Epithelial cell of esophagus (primary cell): Measurements from ENCODE around the gene ANKHD1.

Experiments
- DNase-seq: peaks from one replicate; pipeline ENCODE4 v3.0.0; 2010; ENCODE audit warnings: low read depth
- H3K4me3 ChIP-seq: 2 replicates; pipeline ENCODE4 v1.5.1; 2011; ENCODE audit warnings: mild to moderate bottlenecking, low read length, control low read depth
- TF ChIP-seq, protein P1 (sequence below): IDR thresholded peaks from 2 replicates; pipeline ENCODE4 v1.5.1; 2011; ENCODE audit warnings: low read depth, mild to moderate bottlenecking, low read length, control low read depth, inconsistent platforms; ENCODE audit not compliant: insufficient read depth; ENCODE audit errors: missing control alignments

ANKHD1 gene, protein sequence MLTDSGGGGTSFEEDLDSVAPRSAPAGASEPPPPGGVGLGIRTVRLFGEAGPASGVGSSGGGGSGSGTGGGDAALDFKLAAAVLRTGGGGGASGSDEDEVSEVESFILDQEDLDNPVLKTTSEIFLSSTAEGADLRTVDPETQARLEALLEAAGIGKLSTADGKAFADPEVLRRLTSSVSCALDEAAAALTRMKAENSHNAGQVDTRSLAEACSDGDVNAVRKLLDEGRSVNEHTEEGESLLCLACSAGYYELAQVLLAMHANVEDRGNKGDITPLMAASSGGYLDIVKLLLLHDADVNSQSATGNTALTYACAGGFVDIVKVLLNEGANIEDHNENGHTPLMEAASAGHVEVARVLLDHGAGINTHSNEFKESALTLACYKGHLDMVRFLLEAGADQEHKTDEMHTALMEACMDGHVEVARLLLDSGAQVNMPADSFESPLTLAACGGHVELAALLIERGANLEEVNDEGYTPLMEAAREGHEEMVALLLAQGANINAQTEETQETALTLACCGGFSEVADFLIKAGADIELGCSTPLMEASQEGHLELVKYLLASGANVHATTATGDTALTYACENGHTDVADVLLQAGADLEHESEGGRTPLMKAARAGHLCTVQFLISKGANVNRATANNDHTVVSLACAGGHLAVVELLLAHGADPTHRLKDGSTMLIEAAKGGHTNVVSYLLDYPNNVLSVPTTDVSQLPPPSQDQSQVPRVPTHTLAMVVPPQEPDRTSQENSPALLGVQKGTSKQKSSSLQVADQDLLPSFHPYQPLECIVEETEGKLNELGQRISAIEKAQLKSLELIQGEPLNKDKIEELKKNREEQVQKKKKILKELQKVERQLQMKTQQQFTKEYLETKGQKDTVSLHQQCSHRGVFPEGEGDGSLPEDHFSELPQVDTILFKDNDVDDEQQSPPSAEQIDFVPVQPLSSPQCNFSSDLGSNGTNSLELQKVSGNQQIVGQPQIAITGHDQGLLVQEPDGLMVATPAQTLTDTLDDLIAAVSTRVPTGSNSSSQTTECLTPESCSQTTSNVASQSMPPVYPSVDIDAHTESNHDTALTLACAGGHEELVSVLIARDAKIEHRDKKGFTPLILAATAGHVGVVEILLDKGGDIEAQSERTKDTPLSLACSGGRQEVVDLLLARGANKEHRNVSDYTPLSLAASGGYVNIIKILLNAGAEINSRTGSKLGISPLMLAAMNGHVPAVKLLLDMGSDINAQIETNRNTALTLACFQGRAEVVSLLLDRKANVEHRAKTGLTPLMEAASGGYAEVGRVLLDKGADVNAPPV (N-terminal part only)

DNA sequence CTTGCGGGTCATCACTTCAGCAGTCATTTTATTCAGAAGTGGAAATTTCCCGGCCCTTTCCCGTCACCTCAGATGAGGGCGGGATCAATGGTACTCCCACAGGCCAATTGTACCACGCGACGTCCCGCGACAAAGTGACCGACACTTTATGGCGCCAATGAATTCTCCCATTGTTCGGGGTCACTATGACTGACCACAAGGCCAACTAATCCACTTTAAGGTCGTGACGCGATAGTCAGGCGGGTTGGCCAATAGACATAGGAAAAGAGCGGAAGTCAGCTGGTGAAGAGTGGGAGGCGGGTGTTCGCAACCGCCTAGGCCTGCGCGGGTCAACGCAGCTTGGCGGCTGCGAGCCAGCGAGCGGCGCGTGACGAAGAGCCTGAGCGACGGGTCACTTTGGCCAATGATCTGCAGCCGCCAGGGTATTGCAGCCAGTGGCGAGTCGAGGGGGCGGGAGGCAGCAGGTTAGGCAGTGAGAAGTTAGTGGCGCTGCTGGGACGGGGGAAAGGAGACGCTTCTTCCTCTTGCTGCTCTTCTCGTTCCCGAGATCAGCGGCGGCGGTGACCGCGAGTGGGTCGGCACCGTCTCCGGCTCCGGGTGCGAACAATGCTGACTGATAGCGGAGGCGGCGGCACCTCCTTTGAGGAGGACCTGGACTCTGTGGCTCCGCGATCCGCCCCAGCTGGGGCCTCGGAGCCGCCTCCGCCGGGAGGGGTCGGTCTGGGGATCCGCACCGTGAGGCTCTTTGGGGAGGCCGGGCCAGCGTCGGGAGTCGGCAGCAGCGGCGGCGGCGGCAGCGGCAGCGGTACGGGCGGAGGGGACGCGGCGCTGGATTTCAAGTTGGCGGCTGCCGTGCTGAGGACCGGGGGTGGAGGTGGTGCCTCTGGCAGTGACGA is at the start of gene ANKHD1:
Gene ANKHD1, plus strand, starts transcription at position 472 of the 896 bp plus-strand sequence. Its CDS starts 135 bp downstream, at position 607.
- H3K4me3 ChIP-seq = peak within 1 kb of the TSS; percentile 96
- DNase-seq = peak; percentile 100
- TF ChIP-seq, protein P1, sequence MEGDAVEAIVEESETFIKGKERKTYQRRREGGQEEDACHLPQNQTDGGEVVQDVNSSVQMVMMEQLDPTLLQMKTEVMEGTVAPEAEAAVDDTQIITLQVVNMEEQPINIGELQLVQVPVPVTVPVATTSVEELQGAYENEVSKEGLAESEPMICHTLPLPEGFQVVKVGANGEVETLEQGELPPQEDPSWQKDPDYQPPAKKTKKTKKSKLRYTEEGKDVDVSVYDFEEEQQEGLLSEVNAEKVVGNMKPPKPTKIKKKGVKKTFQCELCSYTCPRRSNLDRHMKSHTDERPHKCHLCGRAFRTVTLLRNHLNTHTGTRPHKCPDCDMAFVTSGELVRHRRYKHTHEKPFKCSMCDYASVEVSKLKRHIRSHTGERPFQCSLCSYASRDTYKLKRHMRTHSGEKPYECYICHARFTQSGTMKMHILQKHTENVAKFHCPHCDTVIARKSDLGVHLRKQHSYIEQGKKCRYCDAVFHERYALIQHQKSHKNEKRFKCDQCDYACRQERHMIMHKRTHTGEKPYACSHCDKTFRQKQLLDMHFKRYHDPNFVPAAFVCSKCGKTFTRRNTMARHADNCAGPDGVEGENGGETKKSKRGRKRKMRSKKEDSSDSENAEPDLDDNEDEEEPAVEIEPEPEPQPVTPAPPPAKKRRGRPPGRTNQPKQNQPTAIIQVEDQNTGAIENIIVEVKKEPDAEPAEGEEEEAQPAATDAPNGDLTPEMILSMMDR = no peak

DNA sequence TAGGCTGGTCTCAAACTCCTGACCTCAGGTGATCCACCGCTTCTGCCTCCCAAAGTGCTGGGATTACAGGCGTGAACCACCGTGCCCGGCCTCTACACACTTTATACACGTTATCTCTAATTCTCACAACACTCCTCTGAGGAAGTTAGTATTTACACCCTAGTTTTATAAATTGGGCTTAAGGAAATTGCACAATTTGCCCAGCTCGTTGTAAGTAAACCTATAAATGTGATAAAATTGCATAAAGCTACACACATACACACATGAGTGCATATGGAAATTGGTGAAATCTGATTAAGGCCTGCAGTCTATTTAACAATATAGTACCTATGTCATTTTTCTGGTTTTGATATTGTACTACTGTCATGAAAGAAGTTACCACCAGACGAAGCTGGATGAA is 46.1 kb upstream of the ANKHD1 start:
- DNase-seq = no peak
- TF ChIP-seq, protein P1 = no peak
- no peak overlapping the region for H3K4me3 ChIP-seq

DNA sequence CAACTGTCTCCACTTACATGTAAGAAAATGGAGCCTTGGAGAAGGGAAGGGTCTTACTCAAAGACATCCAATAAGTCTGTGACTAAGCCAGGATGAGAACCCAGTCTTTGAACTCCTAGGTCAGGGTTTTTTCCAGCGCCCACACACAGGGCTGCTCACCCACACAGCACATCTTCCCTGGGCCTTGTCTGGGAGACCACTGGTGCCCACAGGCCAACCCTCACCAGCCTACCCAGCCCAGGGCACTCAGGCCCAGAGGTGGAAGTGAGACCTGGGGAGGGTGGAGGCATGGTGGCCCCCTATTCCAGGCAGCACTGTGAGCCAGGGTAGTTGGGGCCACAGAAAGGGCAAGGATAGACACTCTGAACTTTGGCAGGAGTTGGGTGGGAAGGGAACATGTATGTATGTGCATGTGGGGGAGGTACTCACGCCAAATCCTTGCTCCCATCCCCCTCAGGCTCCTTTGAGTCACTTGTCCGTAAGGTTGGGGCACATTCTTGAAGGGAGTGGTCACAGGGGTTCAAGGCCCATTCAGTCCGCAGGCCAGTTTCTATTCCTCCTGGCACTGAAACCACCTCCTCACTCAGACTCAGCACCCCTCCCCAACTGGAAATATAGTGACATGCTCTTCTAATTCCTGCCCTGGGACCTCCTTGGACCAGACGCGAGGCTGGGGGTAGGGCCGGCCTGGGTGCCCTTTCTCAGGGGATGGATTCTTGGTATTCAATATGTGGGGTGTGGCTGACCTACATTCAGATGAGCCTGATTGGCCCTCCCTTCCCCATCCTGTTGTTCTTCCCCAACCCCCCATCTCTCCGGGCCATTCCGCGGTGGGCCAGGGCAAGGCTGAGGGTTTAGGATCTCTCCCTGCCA is 44.5 kb upstream of the ANKHD1 start:
- DNase-seq = no peak
- TF ChIP-seq, protein P1 = no peak
- H3K4me3 ChIP-seq = no peak overlapping the region

DNA sequence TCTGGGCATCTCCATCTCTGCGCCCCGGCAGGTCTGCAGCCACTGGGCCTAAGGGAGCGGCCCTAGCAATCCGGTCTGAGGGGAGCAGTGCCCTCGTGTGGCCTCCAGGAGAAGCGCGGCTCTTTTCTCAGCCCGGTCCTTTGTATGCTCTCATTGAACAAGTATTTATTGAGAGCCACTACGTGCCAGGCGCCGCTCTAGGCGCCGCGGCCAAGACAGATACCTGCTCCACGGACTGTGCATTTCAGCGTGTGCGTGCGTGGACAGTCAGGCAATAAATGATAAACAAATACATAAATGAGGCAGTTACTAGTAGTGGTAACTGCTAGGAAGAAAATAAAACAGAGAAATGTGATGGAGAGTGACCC is 43.9 kb upstream of the ANKHD1 start:
- DNase-seq = peak; percentile 88
- TF ChIP-seq, protein P1 = peak; percentile 91
- no peak overlapping the region for H3K4me3 ChIP-seq

DNA sequence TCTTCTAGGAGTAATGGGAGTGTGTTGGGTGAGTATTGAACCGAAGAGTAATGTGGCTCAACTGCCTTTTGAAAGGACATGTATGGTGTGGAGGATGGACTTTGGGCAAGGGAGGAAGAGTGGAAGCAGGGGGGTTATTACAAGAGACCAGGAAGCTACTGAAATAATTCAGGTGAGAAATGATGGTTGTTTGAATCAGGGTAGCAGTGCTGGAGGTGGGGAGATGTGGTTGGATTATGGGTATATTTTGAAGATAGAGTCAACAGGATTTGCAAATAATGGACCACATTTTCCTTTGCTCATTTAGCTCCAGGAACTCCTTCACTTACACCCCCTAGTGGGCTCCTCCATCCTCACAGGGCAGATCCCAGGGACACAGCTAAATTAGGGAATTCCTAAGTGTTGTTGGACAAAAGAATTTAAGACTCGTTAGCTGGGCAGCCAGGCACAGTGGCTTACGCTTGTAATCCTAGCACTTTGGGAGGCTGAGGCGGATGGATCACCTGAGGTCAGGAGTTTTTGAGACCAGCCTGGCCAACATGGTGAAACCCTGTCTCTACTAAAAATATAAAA is 42.8 kb upstream of the ANKHD1 start:
- TF ChIP-seq, protein P1 = peak; percentile 52
- peak; percentile 50 for DNase-seq

More for the DNA sequence above, 42.8 kb upstream of the ANKHD1 start:
- no peak overlapping the region for H3K4me3 ChIP-seq
